Measurements from ENCODE around the gene TNS3. TPM values are rescaled to one million over a fixed set of nuclear protein-coding genes. Genes with fewer than 3 reads are reported as not detected.

TNS3 gene
- total and polyA plus RNA-seq, 2 donors (not counting 3 experiments of a cell fraction or from before 2014, with no cell fraction given), result 10.4 to 45.1 TPM

- Histone ChIP-seq H3K36me3 (ENCODE audit: control insufficient read depth in 2 of 2, extremely low read depth in 1 of 2, insufficient read depth in 2 of 2, low read length in 2 of 2) (no peaks in the 10 kb centered on the region), H3K4me2 (ENCODE audit: insufficient read depth, low read length) (no peak overlapping the region), H3K9me3 (replicated peaks; ENCODE audit: control insufficient read depth, insufficient read depth, low read length) (no peaks in the 10 kb centered on the region), H3K9ac (replicated peaks; ENCODE audit: extremely low read depth, insufficient read depth, low read length) (no peak overlapping the region), H3K4me1 (ENCODE audit: control insufficient read depth, extremely low read depth, insufficient read depth, low read length) (no peaks in the 10 kb centered on the region), H3K79me2 (ENCODE audit: control insufficient read depth, insufficient read depth, low read length) (no peaks in the 10 kb centered on the region), H3K27ac (ENCODE audit: insufficient read depth, low read depth, low read length) (no peak overlapping the region), H3K27me3 (ENCODE audit: control insufficient read depth in 2 of 2, insufficient read depth in 2 of 2, low read length in 2 of 2) (no peaks in the 10 kb centered on the region), H3K9me1 (replicated peaks; ENCODE audit: control insufficient read depth, extremely low read depth, insufficient read depth, low read length) (no peaks in the 10 kb centered on the region), H4K20me1 (replicated peaks; ENCODE audit: control insufficient read depth, extremely low read depth, insufficient read depth, low read length) (no peaks in the 10 kb centered on the region), H3K4me3 (replicated peaks in 1 of 3; ENCODE audit: insufficient read depth in 1 of 3, low read depth in 1 of 3, low read length in 3 of 3) (no peak overlapping the region), H2AFZ (ENCODE audit: low read depth, low read length) (no peak overlapping the region)
- ChIA-PET POLR2A (no interaction called here), CTCF (interaction anchor here (1.3 to 1.6 kb wide), 3 partner anchors 19 to 317 kb away, joined by 3 to 6 read pairs (median 4); no protein-coding TSS in a partner anchor)
- dilution Hi-C loops (cut with MboI; ENCODE audit: extremely low pct_ligation_motif_present, low sequenced_read_pairs) (no loop called here), intact Hi-C loops (cut with micrococcal nuclease) (no loop called here)
- no peak for DNase-seq (ENCODE audit: low read depth, low spot score)
- no peak for FAIRE-seq
- BruUV-seq (replicated peaks), result no TSS peak
- TF ChIP-seq JUN (IDR thresholded peaks at IDR 0.05; ENCODE audit: borderline replicate concordance, insufficient read depth, insufficient read length, low read depth) (no peak), MYC (IDR thresholded peaks at IDR 0.05; ENCODE audit: low read depth, low read length) (no peak), POLR2A (IDR thresholded peaks at IDR 0.05; ENCODE audit: low read depth, low read length) (no peak), EZH2 (IDR thresholded peaks at IDR 0.05; ENCODE audit: borderline replicate concordance, low read depth, low read length, severe bottlenecking) (no peak), MAX (IDR thresholded peaks at IDR 0.05; ENCODE audit: insufficient read depth, insufficient read length) (no peak), POLR2AphosphoS5 (IDR thresholded peaks at IDR 0.05; ENCODE audit: insufficient read depth, low read depth, low read length) (no peak), GATA2 (IDR thresholded peaks at IDR 0.05; ENCODE audit: insufficient read depth, insufficient read length, low read depth, low read length) (no peak), CTCF (IDR thresholded peaks at IDR 0.05; ENCODE audit: extremely low read depth in 1 of 2, insufficient read depth in 1 of 2, low read depth in 1 of 2, low read length in 2 of 2) (no peak), FOS (IDR thresholded peaks at IDR 0.05; ENCODE audit: borderline replicate concordance, insufficient read depth, low read length) (no peak)
Measured at GRCh38 chr7:47502240-47502877, 79.6 kb downstream of the TNS3 start.

Data from endothelial cell of umbilical vein (primary cell).